AG04450 (cell line): ENCODE data around the gene MYLK2. TPM values are rescaled to one million over a fixed set of nuclear protein-coding genes. Genes with fewer than 3 reads are reported as not detected.

ENCODE experiments used
- CTCF ChIA-PET: fragments of 300-600, 350-600 bp; formaldehyde crosslinking; extraction: SDS; loops from one replicate; lab custom pipeline; 2022; ENCODE audit warnings: antibody characterized with exemption, inconsistent platforms; lab: Charles Lee
- POLR2A ChIA-PET: fragments of 350-600 bp; formaldehyde crosslinking; extraction: SDS; loops from one replicate; lab custom pipeline; 2021; ENCODE audit warnings: antibody characterized with exemption, inconsistent platforms; lab: Yijun Ruan, JAX
- DNase-seq: peaks from one replicate; pipeline ENCODE4 v3.0.0-alpha.2; 2011; ENCODE audit warnings: low read depth, low spot score
- H3K27ac ChIP-seq: one replicate; pipeline ENCODE4 v1.5.1; 2012; ENCODE audit warnings: low read depth, low read length, control low read depth
- H3K27me3 ChIP-seq: one replicate; pipeline ENCODE4 v1.6.0; 2012; ENCODE audit warnings: low read length; ENCODE audit not compliant: control insufficient read depth, insufficient read depth
- H3K4me3 ChIP-seq: 2 replicates; pipeline ENCODE4 v1.5.1; 2011; ENCODE audit warnings: mild to moderate bottlenecking, low read depth, low read length, control low read depth
- H3K9me3 ChIP-seq: 2 replicates; pipeline ENCODE4 v1.5.1; 2012; ENCODE audit warnings: low read length; ENCODE audit not compliant: control insufficient read depth, insufficient read depth
- polyA plus RNA-seq: library from polyadenylated mRNA; depleted of rRNA; stranded (reverse); fragments of >200 nt; gene quantifications from 2 replicates; pipeline ENCODE4 v1.2.3, GENCODE V29; 2011
- TF ChIP-seq, protein P1 (sequence below): IDR thresholded peaks from 2 replicates; pipeline ENCODE4 v1.5.1; 2011; ENCODE audit warnings: low read depth, low read length, control low read depth, inconsistent platforms

The MYLK2 gene
- polyA plus RNA-seq, 1 experiment = not detected

DNA sequence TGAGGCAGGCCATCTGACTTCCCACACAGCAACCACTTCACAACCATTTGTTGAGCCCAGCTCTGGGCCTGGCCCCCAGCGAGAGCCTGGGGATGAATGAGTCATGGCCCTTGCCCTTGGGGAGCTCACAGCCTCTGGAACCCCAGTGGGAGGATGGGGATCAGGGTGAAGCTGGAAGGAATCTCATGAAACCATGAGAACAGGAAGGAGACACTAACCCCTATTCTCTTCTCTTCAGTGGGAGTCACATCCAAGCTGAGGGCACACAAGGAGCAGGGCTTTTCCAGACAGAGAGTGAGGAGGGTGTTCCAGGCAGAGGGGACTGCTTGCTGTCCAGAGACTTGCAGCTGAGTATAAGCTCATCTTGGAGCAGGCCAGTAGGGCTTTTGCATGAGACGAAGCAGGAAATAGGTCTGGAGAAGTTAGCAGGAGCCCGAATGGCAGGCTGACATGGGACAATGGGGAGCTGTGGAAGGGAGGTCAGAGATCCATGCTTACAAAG, 18.8 kb downstream of the MYLK2 start:
- H3K27ac ChIP-seq = no peak overlapping the region
- CTCF ChIA-PET = interaction anchor here (0.6 to 4.9 kb wide), 7 partner anchors 9 to 194 kb away, joined by 3 to 25 read pairs (median 6); partner anchors contain the start of gene PDRG1

DNA sequence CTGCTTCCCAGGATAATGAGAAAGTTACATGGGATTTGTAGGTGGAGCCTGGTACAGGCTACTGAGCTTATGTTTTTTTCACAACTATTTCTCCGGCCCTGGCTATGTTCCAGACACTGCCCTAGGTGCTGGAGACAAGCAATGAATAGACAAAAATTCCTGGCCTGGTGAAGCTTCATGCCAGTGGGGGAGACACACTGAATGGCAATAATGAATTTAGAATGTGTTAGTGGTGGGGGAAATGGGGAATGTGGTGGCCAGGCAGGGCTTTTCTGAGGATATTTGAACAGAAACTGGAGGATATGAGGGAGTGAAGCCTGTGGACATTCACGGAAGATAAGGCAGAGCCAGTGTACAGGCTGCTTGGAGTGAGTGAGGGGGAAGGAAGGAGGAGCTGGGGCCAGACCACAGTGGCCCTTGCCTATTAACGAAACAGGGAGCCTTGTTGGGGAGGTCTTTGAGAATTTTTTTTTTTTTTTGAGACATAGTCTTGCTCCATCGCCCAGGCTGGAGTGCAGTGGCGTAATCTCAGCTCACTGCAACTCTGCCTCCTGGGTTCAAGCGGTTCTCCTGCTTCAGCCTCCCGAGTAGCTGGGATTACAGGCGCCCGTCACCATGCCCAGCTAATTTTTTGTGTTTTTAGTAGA, 19.6 kb downstream of the MYLK2 start:
- ChIA-PET POLR2A (interaction anchor here (0.6 kb wide), 1 partner anchor 228 kb away, joined by 4 read pairs; no protein-coding TSS in a partner anchor), CTCF (interaction anchor here (0.6 to 4.9 kb wide), 6 partner anchors 8 to 193 kb away, joined by 3 to 25 read pairs (median 14); partner anchors contain the start of gene PDRG1)
- no peak overlapping the region for H3K4me3 ChIP-seq
- H3K27me3 ChIP-seq = peaks cover 1% of the 10 kb centered on the region
- TF ChIP-seq, protein P1, sequence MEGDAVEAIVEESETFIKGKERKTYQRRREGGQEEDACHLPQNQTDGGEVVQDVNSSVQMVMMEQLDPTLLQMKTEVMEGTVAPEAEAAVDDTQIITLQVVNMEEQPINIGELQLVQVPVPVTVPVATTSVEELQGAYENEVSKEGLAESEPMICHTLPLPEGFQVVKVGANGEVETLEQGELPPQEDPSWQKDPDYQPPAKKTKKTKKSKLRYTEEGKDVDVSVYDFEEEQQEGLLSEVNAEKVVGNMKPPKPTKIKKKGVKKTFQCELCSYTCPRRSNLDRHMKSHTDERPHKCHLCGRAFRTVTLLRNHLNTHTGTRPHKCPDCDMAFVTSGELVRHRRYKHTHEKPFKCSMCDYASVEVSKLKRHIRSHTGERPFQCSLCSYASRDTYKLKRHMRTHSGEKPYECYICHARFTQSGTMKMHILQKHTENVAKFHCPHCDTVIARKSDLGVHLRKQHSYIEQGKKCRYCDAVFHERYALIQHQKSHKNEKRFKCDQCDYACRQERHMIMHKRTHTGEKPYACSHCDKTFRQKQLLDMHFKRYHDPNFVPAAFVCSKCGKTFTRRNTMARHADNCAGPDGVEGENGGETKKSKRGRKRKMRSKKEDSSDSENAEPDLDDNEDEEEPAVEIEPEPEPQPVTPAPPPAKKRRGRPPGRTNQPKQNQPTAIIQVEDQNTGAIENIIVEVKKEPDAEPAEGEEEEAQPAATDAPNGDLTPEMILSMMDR = no peak
- H3K27ac ChIP-seq = no peak overlapping the region
- DNase-seq = no peak
- no peaks in the 10 kb centered on the region; the same call in 1 of the 2 replicates for H3K9me3 ChIP-seq

More for the DNA sequence above, 18.8 kb downstream of the MYLK2 start:
- POLR2A ChIA-PET = no interaction called here
- Histone ChIP-seq H3K4me3 (no peak overlapping the region), H3K9me3 (no peaks in the 10 kb centered on the region; the same call in 1 of the 2 replicates), H3K27me3 (no peaks in the 10 kb centered on the region)
- TF ChIP-seq, protein P1 = no peak
- no peak for DNase-seq

DNA sequence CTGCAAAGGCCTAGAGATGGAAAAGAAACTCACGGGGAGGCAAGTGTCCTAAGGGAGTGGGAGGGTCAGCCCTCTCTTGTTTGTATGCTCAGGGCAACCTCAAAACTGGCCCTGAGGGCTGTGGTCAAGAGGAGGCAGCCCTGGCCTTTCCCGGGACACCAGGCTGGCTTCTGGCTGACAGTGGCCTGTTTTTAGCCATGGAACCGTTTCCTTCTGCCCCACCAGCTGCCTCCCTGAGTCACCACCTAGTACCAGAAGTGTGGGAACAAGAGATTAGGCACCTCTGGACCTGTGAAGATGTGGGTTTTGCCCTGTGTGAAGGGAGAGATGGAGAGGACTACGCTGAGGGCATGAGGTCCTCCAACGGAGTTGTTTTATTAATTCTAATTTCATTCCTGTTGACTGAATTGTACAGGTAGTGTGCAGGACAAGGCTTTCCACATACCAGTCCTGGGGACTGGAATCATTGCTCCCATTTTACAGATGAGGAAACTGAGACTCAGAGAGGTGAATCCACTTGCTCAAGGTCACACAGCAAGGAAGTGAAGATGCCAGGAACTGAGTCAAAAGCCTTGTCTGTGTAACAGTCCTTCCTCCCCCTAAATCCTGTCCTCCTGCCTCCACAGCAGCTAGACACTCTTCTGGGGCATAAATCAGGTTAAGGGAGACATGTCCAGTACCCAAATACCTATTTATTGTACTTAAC, 20.8 kb downstream of the MYLK2 start:
- DNase-seq = no peak
- CTCF ChIA-PET = interaction anchor here (1.1 to 2.0 kb wide), 2 partner anchors 13 to 17 kb away, joined by 4 to 5 read pairs; no protein-coding TSS in a partner anchor
- no peak overlapping the region for H3K27ac ChIP-seq

DNA sequence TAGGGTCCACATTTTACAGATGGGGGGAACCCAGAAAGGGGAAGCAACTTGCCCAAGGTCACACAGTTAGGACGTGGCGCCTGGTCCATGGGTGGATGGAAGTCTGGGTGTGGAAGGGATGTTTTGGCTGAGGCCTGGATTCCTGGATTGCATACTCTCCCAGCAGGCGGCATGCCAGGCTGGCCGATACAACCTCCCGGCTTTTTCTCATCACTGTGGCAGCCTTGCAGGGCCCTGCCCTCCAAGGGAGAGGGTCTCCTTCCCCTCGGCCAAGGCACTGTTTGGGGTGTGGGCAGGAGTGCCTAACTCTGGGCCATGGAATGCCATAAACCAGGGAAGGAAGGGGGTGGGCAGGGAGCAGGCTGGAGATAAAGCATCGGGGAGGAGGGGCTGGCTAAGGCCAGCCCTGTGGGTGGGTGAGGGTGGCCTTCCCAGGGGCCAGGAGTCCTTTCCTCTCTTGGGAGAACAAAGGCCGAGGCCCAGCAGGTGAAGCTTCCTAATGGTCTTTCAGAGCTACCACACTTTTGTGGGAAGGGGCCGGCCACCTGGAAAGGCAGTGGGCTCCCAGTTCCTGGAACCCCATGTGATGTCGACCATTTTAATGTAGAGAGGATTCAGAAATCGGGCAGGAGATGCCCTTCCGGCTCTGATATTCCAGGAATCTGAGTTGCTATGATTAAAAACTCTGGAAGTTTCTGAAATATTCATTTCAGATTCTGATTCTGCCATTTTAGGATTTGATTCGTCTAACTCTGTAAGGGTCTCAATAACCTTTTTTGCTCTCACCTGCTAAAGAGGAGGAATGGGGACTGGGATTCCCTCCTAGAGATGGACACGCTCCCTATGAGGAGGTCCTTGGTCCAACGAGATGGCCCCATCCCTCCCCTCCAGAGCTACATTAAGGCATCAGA, 22.0 kb downstream of the MYLK2 start:
- H3K27me3 ChIP-seq = peaks cover 2% of the 10 kb centered on the region
- no peak overlapping the region for H3K27ac ChIP-seq
- no peaks in the 10 kb centered on the region for H3K9me3 ChIP-seq
- no peak for DNase-seq
- TF ChIP-seq, protein P1 = no peak
- no peak overlapping the region for H3K4me3 ChIP-seq
- CTCF ChIA-PET = interaction anchor here (1.1 to 2.0 kb wide), 2 partner anchors 12 to 18 kb away, joined by 4 to 5 read pairs; no protein-coding TSS in a partner anchor
- POLR2A ChIA-PET = no interaction called here

More for the DNA sequence above, 20.8 kb downstream of the MYLK2 start:
- POLR2A ChIA-PET = no interaction called here
- Histone ChIP-seq H3K4me3 (no peak overlapping the region), H3K9me3 (no peaks in the 10 kb centered on the region; the same call in 1 of the 2 replicates), H3K27me3 (peaks cover 2% of the 10 kb centered on the region)
- TF ChIP-seq, protein P1 = no peak
